Endothelial cell (in vitro differentiated cells): ENCODE results near the gene AGBL1. TPM values are rescaled to one million over a fixed set of nuclear protein-coding genes. Genes with fewer than 3 reads are reported as not detected.

Experiments used
- DNase-seq: peaks from one replicate; pipeline ENCODE4 v3.0.0; 2021; ENCODE audit warnings: low spot score
- H3K27ac Mint-ChIP-seq: one replicate; pipeline ENCODE4 v1.8.0; 2021; ENCODE audit warnings: mixed read lengths, inconsistent platforms; ENCODE audit not compliant: unreplicated experiment
- H3K27me3 Mint-ChIP-seq: one replicate; pipeline ENCODE4 v1.8.0; 2021; ENCODE audit warnings: mild to moderate bottlenecking, moderate library complexity, mixed read lengths, inconsistent platforms; ENCODE audit not compliant: unreplicated experiment
- H3K36me3 Mint-ChIP-seq: one replicate; pipeline ENCODE4 v1.8.0; 2021; ENCODE audit warnings: mild to moderate bottlenecking, low read depth, mixed read lengths, inconsistent platforms; ENCODE audit not compliant: unreplicated experiment
- H3K4me1 Mint-ChIP-seq: one replicate; pipeline ENCODE4 v1.8.0; 2021; ENCODE audit warnings: mild to moderate bottlenecking, mixed read lengths, inconsistent platforms; ENCODE audit not compliant: unreplicated experiment
- H3K4me3 Mint-ChIP-seq: one replicate; pipeline ENCODE4 v1.8.0; 2021; ENCODE audit warnings: mild to moderate bottlenecking, mixed read lengths, inconsistent platforms; ENCODE audit not compliant: unreplicated experiment
- H3K9me3 Mint-ChIP-seq: one replicate; pipeline ENCODE4 v1.8.0; 2021; ENCODE audit warnings: mixed read lengths, inconsistent platforms; ENCODE audit not compliant: unreplicated experiment
- total RNA-seq: library from RNA; stranded (reverse); fragmentation: NEBNext Ultra II Directional; extraction: Animal tissue kit (Norgen Biotek cat#: 25700); gene quantifications from one replicate; pipeline ENCODE4 v1.2.1, GENCODE V29; 2021; ENCODE audit not compliant: unreplicated experiment
- TF ChIP-seq, protein P1 (sequence below): fragments of 200-600 bp; sonication (generic); IDR thresholded peaks from one replicate; pipeline ENCODE4 v1.5.0; 2021; ENCODE audit warnings: antibody characterized with exemption; ENCODE audit not compliant: unreplicated experiment

The AGBL1 gene
- total RNA-seq, 1 donor from 2014 or later: 0.03 TPM

DNA sequence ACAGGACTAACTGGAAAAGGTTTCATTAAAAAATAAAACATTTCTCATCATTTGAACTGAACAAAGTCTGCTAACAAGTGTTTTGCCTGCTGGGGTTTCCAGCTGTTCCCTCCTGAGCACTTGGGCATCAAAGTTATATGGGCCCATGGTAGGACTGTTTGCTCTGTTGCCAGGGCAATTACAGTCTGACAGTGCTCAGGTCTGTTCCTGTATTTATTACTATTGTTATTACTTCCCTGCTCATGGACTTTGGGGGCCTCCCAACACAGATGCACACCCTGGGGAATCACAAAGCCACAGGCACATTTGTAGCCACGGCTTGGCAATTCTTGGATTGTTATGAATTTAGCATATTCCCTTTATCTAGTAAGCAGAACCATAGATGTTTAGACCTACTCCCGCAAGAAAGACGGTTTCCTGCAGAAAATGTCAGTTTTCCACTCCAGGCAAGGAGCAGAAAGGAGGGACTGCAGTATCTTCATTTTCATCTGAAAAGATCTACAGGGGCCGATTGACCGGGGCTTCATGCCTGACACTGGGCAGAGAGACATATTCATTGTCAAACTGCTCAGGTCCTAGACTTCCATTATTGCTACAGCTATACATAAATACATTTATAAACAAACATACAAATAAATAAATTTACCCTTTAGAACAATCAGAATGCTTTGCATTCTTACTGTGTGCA is 580.2 kb downstream of the AGBL1 start:
- no peak overlapping the region for H3K27ac Mint-ChIP-seq

DNA sequence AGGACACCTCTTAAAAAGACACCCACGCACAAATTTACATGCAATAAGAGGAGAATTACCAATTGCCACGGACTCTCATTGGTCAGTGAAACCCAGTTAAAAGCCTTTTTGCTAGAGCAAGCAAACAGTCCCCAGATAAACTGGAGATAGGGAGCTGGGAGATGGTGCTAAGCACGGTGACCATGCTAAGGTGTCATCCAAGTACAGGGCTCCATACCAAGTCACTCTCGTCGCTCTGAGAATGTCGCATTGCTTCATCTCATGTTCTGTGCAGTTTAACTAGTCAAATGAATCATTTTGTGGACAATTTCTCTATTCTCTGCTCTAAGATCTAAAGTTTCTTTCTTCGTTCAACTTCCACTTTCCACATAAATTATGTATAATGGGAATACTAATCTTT is 581.9 kb downstream of the AGBL1 start:
- H3K36me3 Mint-ChIP-seq: no peaks in the 10 kb centered on the region
- H3K4me1 Mint-ChIP-seq: peaks cover 8% of the 10 kb centered on the region
- no peaks in the 10 kb centered on the region for H3K27me3 Mint-ChIP-seq
- H3K9me3 Mint-ChIP-seq: no peaks in the 10 kb centered on the region
- H3K27ac Mint-ChIP-seq: no peak overlapping the region
- H3K4me3 Mint-ChIP-seq: no peak overlapping the region
- DNase-seq: no peak
- TF ChIP-seq, protein P1, sequence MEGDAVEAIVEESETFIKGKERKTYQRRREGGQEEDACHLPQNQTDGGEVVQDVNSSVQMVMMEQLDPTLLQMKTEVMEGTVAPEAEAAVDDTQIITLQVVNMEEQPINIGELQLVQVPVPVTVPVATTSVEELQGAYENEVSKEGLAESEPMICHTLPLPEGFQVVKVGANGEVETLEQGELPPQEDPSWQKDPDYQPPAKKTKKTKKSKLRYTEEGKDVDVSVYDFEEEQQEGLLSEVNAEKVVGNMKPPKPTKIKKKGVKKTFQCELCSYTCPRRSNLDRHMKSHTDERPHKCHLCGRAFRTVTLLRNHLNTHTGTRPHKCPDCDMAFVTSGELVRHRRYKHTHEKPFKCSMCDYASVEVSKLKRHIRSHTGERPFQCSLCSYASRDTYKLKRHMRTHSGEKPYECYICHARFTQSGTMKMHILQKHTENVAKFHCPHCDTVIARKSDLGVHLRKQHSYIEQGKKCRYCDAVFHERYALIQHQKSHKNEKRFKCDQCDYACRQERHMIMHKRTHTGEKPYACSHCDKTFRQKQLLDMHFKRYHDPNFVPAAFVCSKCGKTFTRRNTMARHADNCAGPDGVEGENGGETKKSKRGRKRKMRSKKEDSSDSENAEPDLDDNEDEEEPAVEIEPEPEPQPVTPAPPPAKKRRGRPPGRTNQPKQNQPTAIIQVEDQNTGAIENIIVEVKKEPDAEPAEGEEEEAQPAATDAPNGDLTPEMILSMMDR: no peak

More for the DNA sequence above, 580.2 kb downstream of the AGBL1 start:
- no peaks in the 10 kb centered on the region for H3K36me3 Mint-ChIP-seq
- H3K9me3 Mint-ChIP-seq: no peaks in the 10 kb centered on the region
- no peak for DNase-seq
- TF ChIP-seq, protein P1: no peak
- H3K4me3 Mint-ChIP-seq: no peak overlapping the region
- H3K27me3 Mint-ChIP-seq: no peaks in the 10 kb centered on the region
- H3K4me1 Mint-ChIP-seq: peaks cover 21% of the 10 kb centered on the region

DNA sequence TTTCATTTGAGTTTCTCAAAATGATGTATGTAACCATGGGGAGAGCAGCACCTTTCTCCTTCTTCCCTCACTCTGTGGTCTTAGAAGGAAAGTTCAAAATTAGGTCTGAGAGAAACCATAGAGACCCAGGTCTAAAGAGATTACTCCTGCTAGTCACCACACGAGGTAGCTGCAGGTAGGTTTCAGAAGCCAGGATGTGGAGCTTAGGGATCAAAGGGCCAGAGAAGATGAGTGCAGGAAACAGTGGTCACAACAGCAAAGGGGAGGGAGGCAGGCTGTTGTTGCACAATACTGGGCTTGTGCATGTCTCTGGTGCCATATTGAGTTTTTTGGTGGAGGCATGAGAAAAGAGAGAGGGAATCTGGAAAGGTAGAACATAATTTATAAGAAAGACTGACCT is 583.6 kb downstream of the AGBL1 start:
- peaks cover 2% of the 10 kb centered on the region for H3K4me1 Mint-ChIP-seq
- no peak overlapping the region for H3K27ac Mint-ChIP-seq
- no peaks in the 10 kb centered on the region for H3K36me3 Mint-ChIP-seq
- TF ChIP-seq, protein P1: no peak
- H3K4me3 Mint-ChIP-seq: no peak overlapping the region
- no peak for DNase-seq
- no peaks in the 10 kb centered on the region for H3K9me3 Mint-ChIP-seq
- H3K27me3 Mint-ChIP-seq: no peaks in the 10 kb centered on the region

DNA sequence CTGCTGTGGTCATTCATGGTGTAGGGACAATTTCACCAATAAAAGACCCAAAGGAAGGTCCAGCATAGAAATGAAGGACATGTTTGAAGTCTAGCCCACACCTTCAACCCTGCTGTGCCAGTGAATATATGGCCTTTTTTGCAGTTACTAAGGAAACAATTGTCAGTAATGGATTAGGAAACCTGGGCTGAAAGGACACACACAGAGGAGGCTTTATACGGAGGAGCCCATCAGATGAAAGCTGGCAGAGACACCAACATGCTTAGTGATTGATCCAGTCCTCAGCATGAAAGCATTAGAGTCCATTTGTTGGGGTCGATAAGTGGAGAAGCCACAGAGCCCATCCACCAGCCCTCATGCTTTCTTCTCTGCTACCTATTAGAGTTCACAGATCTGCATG is 584.3 kb downstream of the AGBL1 start:
- TF ChIP-seq, protein P1: no peak
- Mint-ChIP-seq H3K4me3 (no peak overlapping the region), H3K9me3 (no peaks in the 10 kb centered on the region), H3K27me3 (no peaks in the 10 kb centered on the region), H3K36me3 (no peaks in the 10 kb centered on the region), H3K4me1 (peaks cover 2% of the 10 kb centered on the region), H3K27ac (no peak overlapping the region)
- no peak for DNase-seq

DNA sequence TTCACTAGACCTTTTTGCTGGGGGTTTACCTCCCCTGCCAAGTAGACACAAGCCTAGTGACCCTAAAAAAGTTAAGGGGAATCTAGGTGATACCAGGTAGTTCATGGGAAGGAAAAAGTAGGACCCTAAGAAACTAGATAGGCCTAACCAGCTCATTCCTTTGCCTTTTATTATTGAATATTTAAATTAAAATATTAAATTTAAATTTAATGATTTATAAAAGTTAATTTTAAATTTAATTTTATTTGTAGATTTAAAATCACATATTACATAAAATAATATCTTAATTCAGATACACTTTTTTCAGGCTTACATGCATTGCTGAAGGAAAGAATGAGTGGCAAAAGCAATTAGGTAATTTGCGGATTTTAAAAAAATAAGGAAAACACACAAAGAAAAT is 584.9 kb downstream of the AGBL1 start:
- Mint-ChIP-seq H3K36me3 (no peaks in the 10 kb centered on the region), H3K4me1 (peaks cover 2% of the 10 kb centered on the region)

More for the DNA sequence above, 584.9 kb downstream of the AGBL1 start:
- Mint-ChIP-seq H3K27ac (no peak overlapping the region), H3K9me3 (no peaks in the 10 kb centered on the region), H3K4me3 (no peak overlapping the region), H3K27me3 (no peaks in the 10 kb centered on the region)
- TF ChIP-seq, protein P1: no peak
- no peak for DNase-seq
